ENCODE results near the gene RDM1.

The RDM1 gene

GRCh38 chr17:35931794-35932425, 1.3 kb upstream of the RDM1 start:
- Histone ChIP-seq H2AFZ (ENCODE audit: low read length) (no peak overlapping the region), H3K4me3 (ENCODE audit: low read depth, low read length, poor library complexity, severe bottlenecking) (no peak overlapping the region)

DNA sequence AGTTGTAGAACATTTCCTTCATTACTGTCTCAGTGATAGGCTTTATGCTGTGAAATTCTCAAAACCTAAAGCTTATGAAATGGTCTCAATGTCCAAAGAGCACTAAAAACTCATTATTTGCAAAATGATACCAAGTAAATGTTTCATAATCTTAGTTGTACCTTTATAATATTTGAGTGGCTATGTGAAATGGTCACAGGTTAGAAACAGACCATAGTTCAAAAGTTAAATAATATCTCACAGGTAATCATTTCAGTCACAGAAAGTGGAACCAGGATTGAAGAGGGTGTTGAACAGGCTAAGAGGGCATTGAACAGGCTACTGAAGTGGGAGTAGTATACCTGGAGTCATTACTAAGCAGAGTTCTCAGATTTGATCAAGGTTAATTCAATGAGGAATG, 2.9 kb downstream of the RDM1 start:
- no peaks in the 10 kb centered on the region for H3K79me2 ChIP-seq (ENCODE audit: insufficient read depth, low read length)
- H3K9me3 ChIP-seq (ENCODE audit: low read length) = no peaks in the 10 kb centered on the region
- H3K4me2 ChIP-seq (ENCODE audit: low read length) = no peak overlapping the region
- H3K9me2 ChIP-seq (ENCODE audit: low read depth, low read length) = no peaks in the 10 kb centered on the region
- H3F3A ChIP-seq (ENCODE audit: insufficient read depth, low read length) = no peaks in the 10 kb centered on the region
- H3K27me3 ChIP-seq (ENCODE audit: insufficient read depth, low read length) = no peaks in the 10 kb centered on the region
- no peak overlapping the region for H3K9ac ChIP-seq (ENCODE audit: low read length)
- H4K20me1 ChIP-seq (ENCODE audit: insufficient read depth, low read length) = no peaks in the 10 kb centered on the region
- peaks cover 26% of the 10 kb centered on the region for H3K36me3 ChIP-seq (ENCODE audit: insufficient read depth, low read length)
- H3K4me3 ChIP-seq (ENCODE audit: low read depth, low read length, poor library complexity, severe bottlenecking) = no peak overlapping the region
- TF ChIP-seq, protein P1, sequence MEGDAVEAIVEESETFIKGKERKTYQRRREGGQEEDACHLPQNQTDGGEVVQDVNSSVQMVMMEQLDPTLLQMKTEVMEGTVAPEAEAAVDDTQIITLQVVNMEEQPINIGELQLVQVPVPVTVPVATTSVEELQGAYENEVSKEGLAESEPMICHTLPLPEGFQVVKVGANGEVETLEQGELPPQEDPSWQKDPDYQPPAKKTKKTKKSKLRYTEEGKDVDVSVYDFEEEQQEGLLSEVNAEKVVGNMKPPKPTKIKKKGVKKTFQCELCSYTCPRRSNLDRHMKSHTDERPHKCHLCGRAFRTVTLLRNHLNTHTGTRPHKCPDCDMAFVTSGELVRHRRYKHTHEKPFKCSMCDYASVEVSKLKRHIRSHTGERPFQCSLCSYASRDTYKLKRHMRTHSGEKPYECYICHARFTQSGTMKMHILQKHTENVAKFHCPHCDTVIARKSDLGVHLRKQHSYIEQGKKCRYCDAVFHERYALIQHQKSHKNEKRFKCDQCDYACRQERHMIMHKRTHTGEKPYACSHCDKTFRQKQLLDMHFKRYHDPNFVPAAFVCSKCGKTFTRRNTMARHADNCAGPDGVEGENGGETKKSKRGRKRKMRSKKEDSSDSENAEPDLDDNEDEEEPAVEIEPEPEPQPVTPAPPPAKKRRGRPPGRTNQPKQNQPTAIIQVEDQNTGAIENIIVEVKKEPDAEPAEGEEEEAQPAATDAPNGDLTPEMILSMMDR (IDR thresholded peaks at IDR 0.05; ENCODE audit: low read length) = no peak
- no peak for TF ChIP-seq EZH2 (IDR thresholded peaks at IDR 0.05; ENCODE audit: borderline replicate concordance, low read length)
- no peak overlapping the region for H3K27ac ChIP-seq (ENCODE audit: low read depth, low read length, poor library complexity, severe bottlenecking)
- no peak overlapping the region for H2AFZ ChIP-seq (ENCODE audit: low read length)
- peaks cover 18% of the 10 kb centered on the region for H3K4me1 ChIP-seq (ENCODE audit: insufficient read depth, low read length, severe bottlenecking)

More at GRCh38 chr17:35931794-35932425, 1.3 kb upstream of the RDM1 start:
- H3K9ac ChIP-seq (ENCODE audit: low read length) = no peak overlapping the region
- H3K4me2 ChIP-seq (ENCODE audit: low read length) = no peak overlapping the region
- no peaks in the 10 kb centered on the region; the same call in 1 of the 2 replicates for H3K36me3 ChIP-seq (ENCODE audit: insufficient read depth, low read length)
- H3K79me2 ChIP-seq (ENCODE audit: insufficient read depth, low read length) = no peaks in the 10 kb centered on the region
- no peaks in the 10 kb centered on the region for H4K20me1 ChIP-seq (ENCODE audit: insufficient read depth, low read length)
- peaks cover 18% of the 10 kb centered on the region for H3K4me1 ChIP-seq (ENCODE audit: insufficient read depth, low read length, severe bottlenecking)
- no peak overlapping the region for H3K27ac ChIP-seq (ENCODE audit: low read depth, low read length, poor library complexity, severe bottlenecking)
- no peaks in the 10 kb centered on the region for H3K9me3 ChIP-seq (ENCODE audit: low read length)
- no peaks in the 10 kb centered on the region for H3K27me3 ChIP-seq (ENCODE audit: insufficient read depth, low read length)
- H3K9me2 ChIP-seq (ENCODE audit: low read depth, low read length) = no peaks in the 10 kb centered on the region
- no peaks in the 10 kb centered on the region for H3F3A ChIP-seq (ENCODE audit: insufficient read depth, low read length)
- TF ChIP-seq EZH2 (IDR thresholded peaks at IDR 0.05; ENCODE audit: borderline replicate concordance, low read length) = no peak
- TF ChIP-seq, protein P1 (IDR thresholded peaks at IDR 0.05; ENCODE audit: low read length) = no peak

GRCh38 chr17:35923609-35924114, 6.9 kb downstream of the RDM1 start:
- H3K4me2 ChIP-seq (ENCODE audit: low read length) = no peak overlapping the region
- H3K9me2 ChIP-seq (ENCODE audit: low read depth, low read length) = no peaks in the 10 kb centered on the region
- TF ChIP-seq EZH2 (IDR thresholded peaks at IDR 0.05; ENCODE audit: borderline replicate concordance, low read length) = no peak
- peaks cover 52% of the 10 kb centered on the region for H3K36me3 ChIP-seq (ENCODE audit: insufficient read depth, low read length)
- H3K9ac ChIP-seq (ENCODE audit: low read length) = no peak overlapping the region
- no peaks in the 10 kb centered on the region for H3K79me2 ChIP-seq (ENCODE audit: insufficient read depth, low read length)
- no peak overlapping the region for H3K4me3 ChIP-seq (ENCODE audit: low read depth, low read length, poor library complexity, severe bottlenecking)
- no peak overlapping the region for H2AFZ ChIP-seq (ENCODE audit: low read length)
- H3F3A ChIP-seq (ENCODE audit: insufficient read depth, low read length) = no peaks in the 10 kb centered on the region
- no peaks in the 10 kb centered on the region for H3K4me1 ChIP-seq (ENCODE audit: insufficient read depth, low read length, severe bottlenecking)
- no peaks in the 10 kb centered on the region for H4K20me1 ChIP-seq (ENCODE audit: insufficient read depth, low read length)
- no peaks in the 10 kb centered on the region for H3K27me3 ChIP-seq (ENCODE audit: insufficient read depth, low read length)
- H3K27ac ChIP-seq (ENCODE audit: low read depth, low read length, poor library complexity, severe bottlenecking) = no peak overlapping the region
- no peaks in the 10 kb centered on the region for H3K9me3 ChIP-seq (ENCODE audit: low read length)

DNA sequence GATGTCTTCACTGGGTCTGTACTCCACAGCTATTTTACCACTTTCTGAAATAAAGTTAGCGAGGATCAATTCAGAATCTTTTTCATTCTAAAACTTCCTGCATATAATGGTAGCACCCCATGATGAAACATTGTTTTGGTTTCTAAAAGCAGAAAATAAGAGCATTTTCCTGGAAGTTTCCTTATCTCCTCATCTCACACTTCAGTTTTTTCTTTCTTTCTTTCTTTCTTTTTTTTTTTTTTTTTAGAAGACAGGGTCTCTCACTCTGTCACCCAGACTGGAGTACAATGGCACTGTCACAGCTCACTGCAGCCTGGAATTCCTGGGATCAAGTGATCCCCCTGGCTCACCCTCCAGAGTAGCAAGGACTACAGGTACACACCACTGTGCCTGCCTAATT, 10.3 kb downstream of the RDM1 start:
- Histone ChIP-seq H3K27ac (ENCODE audit: low read depth, low read length, poor library complexity, severe bottlenecking) (no peak overlapping the region), H3K4me1 (ENCODE audit: insufficient read depth, low read length, severe bottlenecking) (no peaks in the 10 kb centered on the region), H3F3A (ENCODE audit: insufficient read depth, low read length) (no peaks in the 10 kb centered on the region), H4K20me1 (ENCODE audit: insufficient read depth, low read length) (no peaks in the 10 kb centered on the region), H3K27me3 (ENCODE audit: insufficient read depth, low read length) (no peaks in the 10 kb centered on the region), H3K9me2 (ENCODE audit: low read depth, low read length) (no peaks in the 10 kb centered on the region), H3K4me3 (ENCODE audit: low read depth, low read length, poor library complexity, severe bottlenecking) (no peak overlapping the region), H3K4me2 (ENCODE audit: low read length) (no peak overlapping the region), H3K79me2 (ENCODE audit: insufficient read depth, low read length) (no peaks in the 10 kb centered on the region), H3K9ac (ENCODE audit: low read length) (no peak overlapping the region), H3K9me3 (ENCODE audit: low read length) (no peaks in the 10 kb centered on the region), H3K36me3 (ENCODE audit: insufficient read depth, low read length) (peaks cover 56% of the 10 kb centered on the region), H2AFZ (ENCODE audit: low read length) (no peak overlapping the region)
- TF ChIP-seq, protein P1 (IDR thresholded peaks at IDR 0.05; ENCODE audit: low read length) = no peak
- TF ChIP-seq EZH2 (IDR thresholded peaks at IDR 0.05; ENCODE audit: borderline replicate concordance, low read length) = no peak

Data from OCI-LY1 (cell line).